Fibroblast of lung (primary cell): ENCODE results near the gene NT5E. TPM values are rescaled to one million over a fixed set of nuclear protein-coding genes. Genes with fewer than 3 reads are reported as not detected.

Source experiments
- DNase-seq, 2 donors: peaks; one replicate each; pipeline versions ENCODE4 v3.0.0 to v3.0.0-alpha.2; 2010; ENCODE audit warnings: low read depth in 2 of 2
- H2AFZ ChIP-seq: 2 replicates; pipeline ENCODE4 v1.5.1; 2012; ENCODE audit warnings: low read length, control low read depth, inconsistent platforms
- H3K27ac ChIP-seq: 2 replicates; pipeline ENCODE4 v1.5.1; 2011; ENCODE audit warnings: low read length, control low read depth; ENCODE audit not compliant: insufficient read depth
- H3K27me3 ChIP-seq: 2 replicates; pipeline ENCODE4 v1.5.1; 2011; ENCODE audit warnings: mild to moderate bottlenecking, low read length; ENCODE audit not compliant: control insufficient read depth, insufficient read depth
- H3K36me3 ChIP-seq: 2 replicates; pipeline ENCODE4 v1.5.1; 2011; ENCODE audit warnings: low read length; ENCODE audit not compliant: control insufficient read depth, insufficient read depth
- H3K4me1 ChIP-seq: 2 replicates; pipeline ENCODE4 v1.5.1; 2011; ENCODE audit warnings: low read length; ENCODE audit not compliant: control insufficient read depth, insufficient read depth; ENCODE audit errors: extremely low read depth
- H3K4me2 ChIP-seq: 2 replicates; pipeline ENCODE4 v1.5.1; 2011; ENCODE audit warnings: low read length, control low read depth; ENCODE audit not compliant: insufficient read depth; ENCODE audit errors: extremely low read depth
- H3K4me3 ChIP-seq, 4 experiments: fragments of 200-600 bp in 1 of 4; sonication (generic) in 1 of 4; replicated peaks in 1 of 4; 2 replicates each; pipeline ENCODE4 v1.5.1; 2011 to 2016; ENCODE audit warnings: low read length in 4 of 4, low read depth in 3 of 4, mild to moderate bottlenecking in 3 of 4, control low read depth in 2 of 4, inconsistent platforms in 1 of 4, mixed read lengths in 1 of 4; ENCODE audit not compliant: insufficient read depth in 1 of 4; ENCODE audit errors: control extremely low read depth in 1 of 4
- H3K79me2 ChIP-seq: 2 replicates; pipeline ENCODE4 v1.5.1; 2012; ENCODE audit warnings: mild to moderate bottlenecking, low read length, inconsistent platforms; ENCODE audit not compliant: control insufficient read depth, insufficient read depth
- H3K9ac ChIP-seq: 2 replicates; pipeline ENCODE4 v1.5.1; 2011; ENCODE audit warnings: mild to moderate bottlenecking, low read length, control low read depth; ENCODE audit not compliant: insufficient read depth
- H3K9me3 ChIP-seq: 2 replicates; pipeline ENCODE4 v1.5.1; 2012; ENCODE audit warnings: low read depth, low read length; ENCODE audit not compliant: control insufficient read depth, insufficient read depth
- H4K20me1 ChIP-seq: 2 replicates; pipeline ENCODE4 v1.5.1; 2011; ENCODE audit warnings: low read length; ENCODE audit not compliant: control insufficient read depth, insufficient read depth; ENCODE audit errors: extremely low read depth
- CTCF ChIP-seq, 2 donors: IDR thresholded peaks in 1 of 2; conservative IDR thresholded peaks in 1 of 2; 1 replicate in 1 of 2; 2 replicates in 1 of 2; pipeline ENCODE4 v1.5.1; 2011 to 2012; ENCODE audit warnings: low read length in 2 of 2, control low read depth in 1 of 2, inconsistent platforms in 1 of 2, low read depth in 1 of 2, mild to moderate bottlenecking in 1 of 2
- EZH2 ChIP-seq: IDR thresholded peaks from 2 replicates; pipeline ENCODE4 v1.5.1; 2012; ENCODE audit warnings: low read length, control low read depth, mild to moderate bottlenecking; ENCODE audit errors: missing control alignments
- polyA plus RNA-seq, 2 donors: library from polyadenylated mRNA; depleted of rRNA in 1 of 2; stranded (reverse) in 1 of 2; unstranded in 1 of 2; fragments of >200 nt; gene quantifications; 2 replicates each; pipeline ENCODE4 v1.2.1, GENCODE V29; 2011 to 2012; ENCODE audit warnings: missing spikeins in 1 of 2
- total RNA-seq: library from RNA; depleted of rRNA; stranded (reverse); fragments of >200 nt; gene quantifications from 2 replicates; pipeline ENCODE4 v1.2.1, GENCODE V29; 2014

Gene NT5E
- total and polyA plus RNA-seq, 2 donors (not counting 1 experiment from before 2014, with no cell fraction given), result 217 to 257 TPM

DNA sequence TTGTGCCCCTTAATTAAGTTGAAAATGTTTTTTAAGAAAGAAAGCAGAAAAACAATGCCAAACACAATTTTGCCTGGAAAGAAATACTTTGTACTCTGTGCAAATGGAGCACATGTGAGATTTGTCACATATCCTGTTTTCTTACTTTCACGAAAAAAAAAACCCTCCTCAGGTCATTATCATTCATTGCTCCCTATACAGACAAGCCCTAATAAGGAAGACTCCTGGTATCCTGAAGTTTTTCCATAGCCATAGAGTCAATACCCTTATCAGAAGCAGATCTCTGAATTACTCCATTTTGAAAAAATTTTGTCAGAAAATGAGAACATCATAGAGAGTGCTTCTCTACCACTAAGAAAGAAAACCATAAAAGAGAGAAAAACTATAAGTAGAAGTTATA is 14.0 kb upstream of the NT5E start:
- no peak overlapping the region for H3K4me2 ChIP-seq
- no peak overlapping the region for H2AFZ ChIP-seq
- no peaks in the 10 kb centered on the region for H4K20me1 ChIP-seq
- no peak overlapping the region for H3K4me3 ChIP-seq
- no peak overlapping the region for H3K9ac ChIP-seq
- peaks cover 3% of the 10 kb centered on the region for H3K4me1 ChIP-seq
- no peak for TF ChIP-seq CTCF (conservative IDR thresholded peaks at IDR 0.05 in 1 of 2, IDR thresholded peaks at IDR 0.05 in 1 of 2; ENCODE audit: low read depth in 1 of 2, low read length in 2 of 2)
- TF ChIP-seq EZH2, result no peak
- no peaks in the 10 kb centered on the region for H3K9me3 ChIP-seq
- no peaks in the 10 kb centered on the region for H3K27me3 ChIP-seq
- no peaks in the 10 kb centered on the region for H3K79me2 ChIP-seq
- DNase-seq, result no peak
- no peak overlapping the region for H3K27ac ChIP-seq
- no peaks in the 10 kb centered on the region for H3K36me3 ChIP-seq

GRCh38 chr6:85436411-85436810 is 13.5 kb upstream of the NT5E start:
- H3K36me3 ChIP-seq, result no peaks in the 10 kb centered on the region
- DNase-seq, result peak; percentile 68 to 78
- no peaks in the 10 kb centered on the region for H3K9me3 ChIP-seq
- H4K20me1 ChIP-seq, result no peaks in the 10 kb centered on the region
- no peaks in the 10 kb centered on the region for H3K27me3 ChIP-seq
- no peak overlapping the region for H2AFZ ChIP-seq
- no peak overlapping the region for H3K4me2 ChIP-seq
- peaks cover 3% of the 10 kb centered on the region for H3K4me1 ChIP-seq
- no peak overlapping the region for H3K4me3 ChIP-seq
- H3K27ac ChIP-seq, result no peak overlapping the region
- no peak overlapping the region for H3K9ac ChIP-seq
- TF ChIP-seq EZH2 (no peak), CTCF (conservative IDR thresholded peaks at IDR 0.05 in 1 of 2, IDR thresholded peaks at IDR 0.05 in 1 of 2; ENCODE audit: low read depth in 1 of 2, low read length in 2 of 2) (no peak)
- H3K79me2 ChIP-seq, result no peaks in the 10 kb centered on the region

GRCh38 chr6:85436939-85437495 is 12.9 kb upstream of the NT5E start:
- DNase-seq, result peak in 1 of 2 donors; percentile 72
- Histone ChIP-seq H2AFZ (no peak overlapping the region), H4K20me1 (no peaks in the 10 kb centered on the region), H3K9me3 (no peaks in the 10 kb centered on the region), H3K27me3 (no peaks in the 10 kb centered on the region), H3K27ac (no peak overlapping the region), H3K36me3 (no peaks in the 10 kb centered on the region), H3K4me2 (no peak overlapping the region), H3K4me3 (no peak overlapping the region), H3K79me2 (no peaks in the 10 kb centered on the region), H3K9ac (no peak overlapping the region), H3K4me1 (peaks cover 3% of the 10 kb centered on the region)
- TF ChIP-seq CTCF (conservative IDR thresholded peaks at IDR 0.05 in 1 of 2, IDR thresholded peaks at IDR 0.05 in 1 of 2; ENCODE audit: low read depth in 1 of 2, low read length in 2 of 2) (no peak), EZH2 (no peak)
